Activated CD4-positive, alpha-beta T cell treated with anti-CD3 and anti-CD28 coated beads, Interleukin-2, Interleukin-6, amounts not matched to agents 100 ng/mL and 50 ng/mL, durations not matched to agents 16 hours and 8 hours (primary cell): ENCODE measurements around the gene IL1RAPL1.

Experiments
- DNase-seq: peaks from one replicate; pipeline ENCODE4 v3.0.0-alpha.2; 2020

IL1RAPL1 gene

DNA sequence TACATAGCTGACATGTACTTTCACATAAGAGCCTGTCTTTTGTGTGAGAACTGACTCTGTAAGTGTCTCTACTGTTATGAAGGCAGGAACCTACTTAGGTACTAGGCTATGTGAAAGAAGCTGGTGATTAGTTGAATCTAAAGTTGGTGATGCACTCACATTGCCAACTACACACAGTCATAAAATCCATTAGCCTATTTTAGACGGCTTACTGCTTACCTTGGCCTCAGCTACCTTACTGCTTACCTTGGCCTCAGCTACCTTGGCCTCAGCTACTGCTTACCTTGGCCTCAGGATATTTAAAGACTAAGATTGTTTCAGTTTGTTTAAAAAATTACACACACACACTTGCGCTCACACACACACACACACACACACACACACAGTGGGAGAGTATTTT, 549.7 kb downstream of the IL1RAPL1 start:
- DNase-seq: no peak

DNA sequence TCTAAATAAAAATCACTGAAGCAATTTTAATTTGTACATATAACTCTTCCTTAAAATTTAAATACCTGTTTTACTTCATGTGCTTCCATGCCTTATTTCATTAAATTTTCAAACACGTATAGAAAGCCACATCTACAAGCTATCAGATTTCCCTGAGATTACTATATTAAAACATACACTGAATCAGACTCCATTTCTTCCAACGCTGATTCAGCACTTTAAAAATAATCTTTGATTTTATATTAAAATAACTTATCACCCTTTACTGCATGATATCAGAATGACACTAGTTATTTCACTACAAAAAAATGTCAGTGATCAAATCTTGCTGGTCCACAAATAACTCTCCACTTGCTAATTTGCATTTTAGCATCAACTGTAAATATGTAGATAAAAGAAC, 550.8 kb downstream of the IL1RAPL1 start:
- no peak for DNase-seq

DNA sequence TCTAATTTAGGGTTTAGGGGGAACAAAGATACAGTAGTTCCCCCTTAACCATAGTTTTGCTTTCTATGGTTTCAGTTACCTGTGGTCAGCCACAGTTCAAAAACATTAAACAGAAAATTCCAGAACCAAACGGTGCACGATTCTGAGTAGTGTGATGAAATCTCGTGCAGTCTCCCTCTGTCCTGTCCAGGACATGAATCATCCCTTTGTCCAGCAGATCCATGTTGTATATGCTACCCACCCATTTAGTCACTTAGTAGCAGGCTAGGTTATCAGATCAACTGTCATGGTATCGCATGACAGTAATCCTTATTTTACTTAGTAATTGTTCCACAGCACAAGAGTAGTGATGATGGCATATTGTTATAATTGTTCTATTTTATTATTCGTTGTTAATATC, 556.1 kb downstream of the IL1RAPL1 start:
- DNase-seq: no peak

DNA sequence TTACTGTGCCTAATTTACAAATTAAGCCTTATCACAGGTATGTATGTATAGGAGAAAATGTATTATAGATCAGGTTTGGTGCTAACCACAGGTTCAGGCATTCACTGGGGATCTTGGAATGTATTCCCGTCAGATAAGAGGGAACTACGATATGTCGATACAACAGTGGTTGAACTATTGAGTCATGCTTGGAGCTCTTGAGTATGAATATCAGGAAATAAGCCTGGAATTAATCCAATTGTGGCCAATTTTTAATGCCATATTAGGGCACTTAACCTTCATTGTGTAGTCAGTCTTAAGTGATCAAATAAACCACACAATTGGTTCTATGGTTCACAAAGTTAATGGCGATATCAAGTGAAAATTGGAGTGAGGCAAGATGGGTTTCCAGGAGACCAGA, 556.5 kb downstream of the IL1RAPL1 start:
- DNase-seq: no peak

DNA sequence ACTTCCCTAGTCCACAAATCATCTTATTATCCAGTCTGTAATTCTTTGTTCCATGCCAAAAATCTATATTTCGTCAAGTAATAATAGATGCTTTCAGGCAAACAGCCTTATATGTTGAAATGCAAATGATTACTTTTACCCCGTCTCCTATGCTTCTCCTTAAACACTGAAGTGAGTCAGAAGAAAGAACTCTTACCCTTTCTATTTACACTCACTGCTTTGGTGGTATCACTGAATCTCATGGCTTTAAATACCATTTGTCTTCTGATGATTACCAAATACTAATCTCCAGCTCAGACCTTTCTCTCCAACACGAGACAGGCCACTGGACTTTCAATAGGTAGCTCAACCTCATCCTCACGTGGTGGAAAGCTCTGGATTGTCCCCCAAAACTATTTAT, 558.1 kb downstream of the IL1RAPL1 start:
- DNase-seq: no peak

DNA sequence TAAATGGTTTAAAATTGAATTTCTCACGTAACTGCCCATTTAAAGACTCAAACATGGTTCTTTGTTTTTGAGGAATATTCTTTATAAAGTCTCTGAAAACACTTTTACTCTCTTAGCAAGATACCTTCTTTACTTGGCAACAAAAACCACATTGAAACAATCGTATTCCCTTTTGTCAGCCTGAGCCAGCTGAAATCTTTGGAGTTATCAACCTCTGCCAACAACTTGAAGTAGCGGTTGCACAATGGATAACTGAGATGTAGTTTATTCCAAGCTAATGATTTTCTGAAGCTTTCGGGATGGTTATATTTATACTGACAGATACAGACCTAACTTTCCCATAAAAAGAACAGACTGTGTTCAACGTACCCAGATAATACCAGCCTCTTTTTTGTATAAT, 561.3 kb downstream of the IL1RAPL1 start:
- DNase-seq: no peak

DNA sequence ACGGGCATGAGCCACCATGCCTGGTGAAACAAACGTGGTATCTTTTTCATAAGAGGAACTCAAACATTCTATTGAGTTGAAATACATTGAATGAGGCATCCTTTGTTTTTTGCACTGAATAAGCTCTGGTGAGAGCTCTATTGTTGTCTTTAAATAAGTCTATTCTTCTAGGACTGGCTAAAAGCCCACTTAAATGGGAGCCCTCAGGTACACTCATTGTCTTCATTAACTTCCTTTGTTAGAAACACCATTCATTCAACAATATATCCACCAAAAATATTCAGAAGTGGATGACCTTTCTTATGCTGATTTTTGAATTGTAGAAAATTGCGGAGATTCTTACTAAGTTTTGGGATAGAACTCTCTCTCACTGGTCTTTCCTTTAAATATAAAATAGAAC, 568.0 kb downstream of the IL1RAPL1 start:
- no peak for DNase-seq

DNA sequence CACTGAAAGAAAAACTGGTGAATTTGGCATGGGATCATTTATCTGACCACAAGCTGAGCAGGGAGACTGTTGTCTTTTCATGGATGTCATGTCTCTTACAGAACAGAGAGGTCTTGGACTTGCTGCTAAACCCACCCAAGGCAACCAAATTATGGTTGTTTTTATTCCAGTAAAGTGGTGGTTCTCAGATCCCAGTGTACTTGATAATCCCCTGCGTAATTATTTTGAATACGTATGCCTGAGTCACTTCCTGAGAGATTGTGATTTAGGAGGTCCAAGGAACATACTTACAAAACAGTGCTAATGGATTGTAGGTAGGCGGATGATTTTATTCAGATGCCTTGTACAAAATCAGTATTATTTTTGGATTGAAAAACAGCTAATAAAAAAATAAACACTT, 585.6 kb downstream of the IL1RAPL1 start:
- no peak for DNase-seq

DNA sequence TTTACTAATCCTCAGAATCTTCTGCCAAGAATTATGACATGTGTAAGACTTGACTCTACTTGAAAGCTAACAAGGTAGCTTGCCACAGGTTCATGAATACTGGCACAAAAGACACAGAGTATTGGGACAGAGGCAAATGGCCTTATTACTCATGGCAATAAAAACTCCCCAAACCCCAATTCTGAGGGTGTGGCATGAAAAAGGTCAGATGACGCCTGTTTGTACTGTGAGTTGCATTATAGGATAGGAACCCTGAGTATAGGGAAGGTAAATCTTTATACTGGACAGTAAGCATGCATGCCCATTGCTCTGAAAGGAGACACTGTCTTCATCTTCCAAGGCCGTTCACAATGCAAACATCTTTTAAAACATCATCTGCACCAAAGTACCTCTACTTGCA, 600.0 kb downstream of the IL1RAPL1 start:
- DNase-seq: no peak

DNA sequence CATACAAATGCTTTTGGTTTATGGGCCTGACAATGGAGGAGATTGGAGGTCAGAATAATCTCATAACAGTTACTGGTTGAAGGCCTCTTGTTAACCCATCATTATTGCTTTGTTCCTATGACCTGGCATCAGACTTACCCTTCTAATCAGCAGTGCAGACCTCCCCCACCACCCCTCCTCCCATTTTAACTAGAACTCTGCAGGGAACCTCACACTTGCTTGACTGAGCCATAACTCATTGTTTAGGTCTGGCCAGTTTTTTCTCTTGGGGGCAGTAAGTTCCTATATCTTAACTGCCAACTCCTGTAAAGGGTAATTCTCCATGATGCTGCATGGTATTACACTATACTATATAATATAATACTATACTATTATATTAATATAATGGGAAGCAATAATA, 609.3 kb downstream of the IL1RAPL1 start:
- no peak for DNase-seq

DNA sequence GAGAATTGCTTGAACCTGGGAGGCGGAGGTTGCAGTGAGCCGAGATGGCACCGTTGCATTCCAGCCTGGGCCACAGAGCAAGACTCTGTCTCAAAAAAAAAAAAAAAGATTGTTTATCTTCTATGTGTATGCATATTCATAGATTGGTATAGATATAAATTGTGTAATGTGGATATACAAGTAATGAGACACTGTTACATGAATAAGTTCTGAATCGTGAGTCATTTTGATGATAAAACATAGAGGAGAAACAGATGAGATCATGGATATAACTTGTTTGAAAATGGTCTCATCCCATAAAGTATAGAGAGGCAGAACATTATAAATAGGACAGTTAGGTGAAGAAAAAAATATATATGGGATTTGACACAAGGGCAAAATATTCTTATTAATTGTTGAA, 628.0 kb downstream of the IL1RAPL1 start:
- DNase-seq: no peak

DNA sequence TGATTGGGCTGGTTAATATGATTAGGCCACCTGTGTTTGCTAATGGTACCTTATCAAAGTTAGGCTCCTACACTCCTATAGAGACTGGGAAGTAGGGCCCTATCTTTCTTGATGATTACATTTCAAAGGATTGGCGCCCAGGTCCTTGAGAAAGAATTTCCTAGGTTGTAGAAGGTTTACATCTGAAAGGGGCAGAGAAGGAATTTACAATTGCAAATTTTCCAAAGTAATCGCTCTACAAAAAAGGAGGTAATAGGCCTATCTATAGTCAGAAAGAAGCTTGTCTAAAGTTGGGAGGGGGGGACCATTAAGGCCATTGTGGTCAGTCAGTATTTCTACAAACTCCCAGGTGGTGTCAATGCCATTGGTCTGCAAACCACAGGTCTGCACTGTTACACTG, 638.4 kb downstream of the IL1RAPL1 start:
- DNase-seq: no peak

DNA sequence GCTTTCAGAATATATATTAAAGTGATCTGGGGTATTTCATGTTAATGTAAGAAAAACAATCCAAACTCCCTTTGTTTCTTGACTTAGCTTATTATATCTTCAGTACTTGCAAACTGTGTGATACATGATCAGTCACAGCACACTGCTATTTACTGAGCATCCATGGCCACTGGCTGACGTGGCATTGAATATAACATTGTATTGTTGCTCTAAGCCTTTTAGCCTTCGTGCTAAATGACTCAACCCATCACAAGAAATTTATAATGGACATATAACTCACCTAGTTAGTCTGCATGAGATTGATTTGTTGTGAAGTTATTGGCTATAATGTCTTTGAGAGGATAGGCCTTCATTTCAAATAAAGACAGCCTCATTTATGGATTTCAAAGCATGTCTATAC, 642.6 kb downstream of the IL1RAPL1 start:
- no peak for DNase-seq

DNA sequence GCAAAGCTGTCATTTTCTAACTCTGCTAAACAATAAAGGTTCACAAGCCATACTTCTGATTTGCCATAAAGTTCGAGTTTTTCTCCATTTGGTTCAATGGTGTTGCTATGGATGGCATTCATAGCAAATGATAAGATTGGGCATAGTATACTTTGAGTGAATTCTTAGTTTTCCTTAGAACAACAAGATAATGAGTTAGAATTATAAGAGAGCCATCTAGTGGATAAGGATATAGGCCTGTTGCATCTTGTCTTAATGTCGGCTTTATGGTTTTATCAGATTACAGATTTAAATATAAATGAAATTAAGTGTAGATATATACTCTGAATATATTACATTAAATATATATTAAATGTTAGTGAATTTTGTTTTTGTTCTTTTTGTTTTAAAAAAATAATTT, 644.6 kb downstream of the IL1RAPL1 start:
- no peak for DNase-seq

DNA sequence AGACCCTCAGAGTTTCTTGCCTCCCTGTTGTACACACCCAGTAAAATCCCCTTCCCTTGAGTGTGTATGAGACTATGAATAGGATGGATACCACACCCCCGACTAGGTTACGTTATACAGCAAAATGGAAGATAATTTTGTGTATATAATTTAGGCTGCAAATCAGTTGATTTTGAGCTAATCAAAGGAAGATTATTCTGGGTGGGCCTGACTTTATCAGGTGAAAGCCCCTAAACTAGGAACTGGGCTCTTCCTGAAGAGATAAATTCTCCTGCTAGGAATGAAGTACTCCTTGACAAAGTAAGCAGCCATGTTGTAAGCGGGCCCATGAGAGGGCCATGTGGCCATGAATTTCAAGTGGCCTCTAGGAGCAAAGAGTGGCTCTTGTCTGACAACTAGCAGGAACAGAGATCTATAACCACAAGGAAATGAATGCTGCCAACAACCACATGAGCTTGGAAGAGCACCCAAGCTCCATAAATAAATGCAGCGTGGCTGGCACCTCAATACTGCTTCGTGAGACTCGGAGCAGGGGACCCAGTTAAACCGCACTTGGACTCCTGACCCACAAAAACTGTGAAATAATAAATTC, 646.4 kb downstream of the IL1RAPL1 start:
- no peak for DNase-seq

DNA sequence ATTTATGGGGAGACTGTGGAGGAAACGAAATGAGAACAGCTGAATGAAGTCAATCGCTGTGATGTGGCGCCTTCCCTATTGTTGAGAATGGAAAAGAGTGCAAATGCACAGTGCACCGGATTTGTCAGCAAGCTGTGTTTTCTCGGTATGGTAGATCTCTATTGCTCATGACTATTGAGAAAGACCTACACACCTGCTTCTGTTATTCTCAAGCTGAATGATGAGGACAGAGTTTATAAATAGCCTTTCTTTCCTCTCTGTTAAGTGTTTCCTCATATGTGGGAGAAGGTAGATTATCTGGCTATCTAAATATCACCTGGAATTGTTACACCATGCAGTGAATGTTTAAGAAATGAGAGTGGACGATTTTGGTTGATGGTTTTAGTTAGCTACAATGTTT, 650.7 kb downstream of the IL1RAPL1 start:
- DNase-seq: no peak

DNA sequence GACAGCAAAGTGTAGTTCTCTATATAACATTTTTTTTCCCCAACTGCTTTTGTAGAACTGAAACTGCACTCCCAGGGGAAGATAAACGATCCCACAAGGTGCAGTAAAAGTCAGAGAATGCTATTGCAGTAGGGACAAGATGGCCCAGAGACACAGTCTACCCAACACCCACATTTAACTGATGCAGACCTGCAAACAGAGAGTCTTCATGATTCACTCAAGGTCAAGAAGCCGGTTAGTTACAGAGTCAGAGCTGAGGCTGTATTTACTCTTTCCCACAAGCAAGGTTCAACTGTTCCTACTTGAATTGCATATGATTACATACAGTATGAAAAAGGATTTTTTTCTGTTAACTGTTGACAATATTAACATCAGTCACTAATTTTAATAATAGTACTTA, 654.6 kb downstream of the IL1RAPL1 start:
- no peak for DNase-seq

DNA sequence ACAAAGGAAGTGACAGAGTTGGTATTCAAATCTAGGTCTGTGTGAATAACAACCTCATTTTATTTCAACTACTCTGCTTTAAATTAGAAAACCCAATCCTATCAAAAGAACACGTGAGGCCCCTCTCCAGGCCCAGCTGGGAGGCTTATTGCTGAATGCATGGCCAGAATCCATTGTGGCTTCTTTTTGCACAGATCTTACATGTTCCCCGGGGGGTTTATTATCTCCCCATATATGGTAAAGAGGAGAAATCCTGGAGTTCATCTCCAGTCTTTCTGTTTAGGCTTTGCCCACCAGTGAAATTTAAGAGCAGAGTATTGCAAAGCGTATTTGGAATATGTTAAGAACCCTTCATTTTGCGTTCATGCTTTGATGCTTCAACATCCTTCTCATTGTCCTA, 655.6 kb downstream of the IL1RAPL1 start:
- no peak for DNase-seq

DNA sequence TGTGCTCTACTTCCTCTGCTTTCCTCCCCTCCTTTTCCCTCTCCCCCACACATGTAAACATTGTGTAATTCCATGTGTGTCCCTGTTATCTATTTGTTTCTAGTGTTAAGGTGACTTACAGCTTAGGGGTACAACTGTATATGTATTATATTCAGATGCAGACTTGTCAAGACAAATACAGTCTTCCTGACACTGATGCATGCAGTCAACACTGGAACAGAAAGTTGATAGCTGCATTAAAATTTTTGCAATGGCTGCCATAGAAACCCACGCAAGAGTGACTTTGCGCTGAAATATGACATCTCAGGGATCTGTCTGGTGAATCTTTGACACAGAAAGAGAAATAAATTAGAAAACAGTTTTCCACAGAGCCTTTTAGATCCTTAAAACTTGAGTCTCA, 656.7 kb downstream of the IL1RAPL1 start:
- DNase-seq: no peak

DNA sequence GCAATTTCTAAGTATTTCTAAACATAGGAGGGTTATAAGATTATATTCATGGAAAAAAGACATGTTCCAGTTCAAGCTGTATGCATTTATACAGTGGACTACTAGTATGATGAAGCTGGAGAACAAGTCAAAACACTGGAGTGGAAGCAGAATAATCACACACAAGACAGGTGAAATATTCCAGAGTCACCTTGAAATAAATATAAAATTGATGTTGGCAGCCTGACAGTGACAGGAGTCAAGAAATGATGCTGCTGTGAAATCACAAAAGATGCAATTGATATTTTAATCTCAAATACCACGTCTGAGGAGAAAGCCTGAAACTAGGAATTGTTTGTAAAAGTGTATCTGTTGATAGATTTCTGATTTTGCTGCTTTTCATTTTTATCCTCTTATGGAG, 667.3 kb downstream of the IL1RAPL1 start:
- no peak for DNase-seq

DNA sequence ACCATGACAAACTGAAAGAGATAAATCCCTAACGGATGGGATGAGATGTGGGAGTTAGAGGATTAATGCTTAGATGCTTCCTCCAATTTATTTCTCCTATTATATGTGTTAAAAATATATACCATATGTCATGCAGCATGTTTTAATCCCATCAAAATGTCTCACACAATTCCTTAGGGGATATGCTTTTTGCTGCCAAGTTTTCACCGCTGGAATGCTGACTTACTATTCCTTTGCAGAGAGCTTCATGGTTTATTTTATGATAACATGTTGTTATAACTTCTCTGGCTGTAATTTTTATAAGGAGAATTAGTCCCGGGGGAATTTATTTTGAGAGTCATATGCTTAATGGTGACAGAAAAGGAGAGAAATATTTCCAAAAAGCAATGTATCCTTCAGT, 670.3 kb downstream of the IL1RAPL1 start:
- no peak for DNase-seq

DNA sequence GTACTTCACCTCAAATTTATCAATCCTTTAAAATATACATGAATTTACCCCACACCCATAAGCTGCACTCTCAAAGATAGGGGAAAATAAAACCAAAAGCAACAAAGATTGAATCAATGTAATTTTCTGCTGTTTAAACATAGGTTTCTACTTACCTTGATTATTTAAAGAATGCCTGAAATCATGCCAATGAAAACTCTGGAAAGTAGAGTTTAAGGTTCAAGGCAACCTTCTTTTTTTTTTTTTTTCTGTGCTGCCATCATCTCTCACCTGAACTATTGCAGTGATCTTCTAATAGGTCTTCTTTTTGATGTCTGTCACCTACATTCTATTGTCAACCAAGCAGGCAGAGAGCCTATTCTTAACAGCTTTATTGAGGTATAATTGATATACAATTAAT, 682.1 kb downstream of the IL1RAPL1 start:
- DNase-seq: no peak

DNA sequence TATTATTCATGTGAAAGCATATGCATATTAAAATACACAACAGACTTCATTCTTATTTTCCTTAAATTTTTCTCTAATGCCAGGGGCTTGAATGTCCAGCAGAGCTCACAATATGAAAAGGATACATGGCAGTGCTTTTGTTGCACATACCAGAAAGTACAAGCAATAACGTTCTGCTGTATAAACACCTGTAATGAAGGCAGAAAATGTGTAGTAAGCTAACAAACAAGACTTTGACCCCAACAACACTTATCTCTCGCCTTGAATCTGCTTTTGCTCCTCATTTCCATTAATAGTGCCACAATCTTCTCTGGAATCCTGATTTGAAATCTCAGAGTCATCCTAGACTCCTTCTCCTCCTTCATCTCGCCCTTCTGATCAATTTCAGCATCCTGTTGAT, 687.3 kb downstream of the IL1RAPL1 start:
- no peak for DNase-seq

DNA sequence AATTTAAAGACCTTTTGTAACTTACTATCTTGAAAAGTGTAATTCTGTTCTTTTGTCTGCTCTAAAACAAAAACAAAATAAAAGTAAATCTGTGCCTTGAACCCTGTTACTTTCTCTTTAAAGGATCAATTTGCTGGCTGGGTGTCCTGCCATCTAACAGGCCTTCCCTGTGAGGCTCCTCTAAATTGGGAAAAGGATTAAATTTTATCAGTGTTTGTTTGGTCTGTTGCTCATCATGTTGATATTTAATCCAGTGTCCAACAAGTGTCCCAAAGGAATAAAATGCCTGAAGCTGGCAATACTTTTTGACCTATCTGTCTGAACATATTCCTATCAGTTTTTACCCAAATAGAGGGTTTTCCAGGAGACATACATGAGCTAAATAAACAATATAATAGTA, 688.7 kb downstream of the IL1RAPL1 start:
- no peak for DNase-seq

DNA sequence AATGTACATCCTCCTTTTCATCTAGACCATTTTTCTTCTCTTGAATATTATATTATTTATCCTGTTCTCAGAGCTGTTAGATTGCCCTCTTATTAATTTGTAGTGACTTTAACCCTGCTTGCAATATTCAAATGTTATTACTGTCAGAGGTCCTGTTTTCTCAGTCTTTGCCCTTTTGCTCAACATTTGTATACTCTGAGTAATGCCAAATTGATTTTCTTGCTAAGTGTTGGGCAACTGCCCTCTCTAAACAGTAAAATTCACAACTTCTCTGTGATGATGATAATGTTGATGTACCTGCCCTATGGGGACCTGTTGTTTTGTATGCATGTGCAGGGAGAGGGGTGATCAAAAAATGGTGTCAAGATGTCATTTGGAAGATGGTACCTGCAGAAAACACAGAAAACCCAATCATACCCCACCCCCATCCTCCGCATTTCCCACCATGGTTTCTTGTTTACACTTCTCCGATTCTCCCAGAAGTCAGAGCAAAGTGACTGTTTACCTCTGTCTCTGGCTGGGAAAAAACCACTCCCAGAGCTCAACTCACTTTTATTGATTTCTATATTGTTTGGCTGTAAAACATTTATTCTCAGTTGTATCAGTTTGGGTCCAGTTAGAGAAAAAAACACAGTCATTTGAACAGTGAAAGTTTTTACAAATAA, 694.0 kb downstream of the IL1RAPL1 start:
- no peak for DNase-seq
